A673 (cell line): ENCODE measurements around the gene USP48.

Source experiments
- CTCF ChIP-seq: fragments of 300-800, 200-600 bp; sonication (generic); conservative IDR thresholded peaks from 2 replicates; pipeline ENCODE4 v1.5.1; 2017; ENCODE audit warnings: low read depth, mild to moderate bottlenecking, antibody characterized with exemption, low read length, moderate library complexity, mixed read lengths
- EZH2 ChIP-seq: fragments of 200-600 bp; sonication (generic); IDR thresholded peaks from 2 replicates; pipeline ENCODE4 v1.6.1; 2017; ENCODE audit warnings: borderline replicate concordance, low read depth, mild to moderate bottlenecking, mixed read lengths, antibody characterized with exemption, low read length; ENCODE audit not compliant: poor library complexity, severe bottlenecking

- TF ChIP-seq CTCF = no peak
- no peak for TF ChIP-seq EZH2
Observed at GRCh38 chr1:21763236-21763635, 19.7 kb downstream of the USP48 start.
